GM18951 (cell line): Measurements from ENCODE around the gene PRKCH.

ENCODE experiments used
- POLR2A ChIP-seq: IDR thresholded peaks from 4 replicates; pipeline ENCODE4 v1.6.1; 2011; ENCODE audit warnings: mild to moderate bottlenecking; ENCODE audit not compliant: insufficient read length, insufficient read depth; ENCODE audit errors: extremely low read depth
- in situ Hi-C: fragments of 300-500 bp; cut with MboI; formaldehyde crosslinking; loops from one replicate; pipeline ENCODE4 v1.12.0; 2022; ENCODE audit warnings: low sequenced_read_pairs, mixed read lengths, inconsistent platforms; ENCODE audit not compliant: unreplicated experiment

PRKCH gene

GRCh38 chr14:61560323-61560722 is 238.9 kb downstream of the PRKCH start:
- no peak for TF ChIP-seq POLR2A
- in situ Hi-C loops, result no loop called here

GRCh38 chr14:61561104-61561503 is 239.7 kb downstream of the PRKCH start:
- in situ Hi-C loops, result no loop called here
- TF ChIP-seq POLR2A, result no peak

- no peak for TF ChIP-seq POLR2A
- in situ Hi-C loops, result no loop called here
These were observed 240.4 kb downstream of the PRKCH start for GRCh38 chr14:61561657-61562276.

GRCh38 chr14:61562321-61563161 is 241.2 kb downstream of the PRKCH start:
- TF ChIP-seq POLR2A, result no peak
- in situ Hi-C loops, result no loop called here

GRCh38 chr14:61563162-61563511 is 241.8 kb downstream of the PRKCH start:
- no peak for TF ChIP-seq POLR2A
- in situ Hi-C loops, result no loop called here

GRCh38 chr14:61563880-61564617 is 242.7 kb downstream of the PRKCH start:
- in situ Hi-C loops, result no loop called here
- no peak for TF ChIP-seq POLR2A

- TF ChIP-seq POLR2A, result no peak
- in situ Hi-C loops, result no loop called here
These were observed 243.3 kb downstream of the PRKCH start for GRCh38 chr14:61564618-61565091.

- in situ Hi-C loops, result no loop called here
- no peak for TF ChIP-seq POLR2A
These were observed 243.8 kb downstream of the PRKCH start for GRCh38 chr14:61565181-61565580.

GRCh38 chr14:61565836-61566536 is 244.6 kb downstream of the PRKCH start:
- TF ChIP-seq POLR2A, result no peak
- in situ Hi-C loops, result no loop called here

GRCh38 chr14:61566537-61567225 is 245.3 kb downstream of the PRKCH start:
- in situ Hi-C loops, result no loop called here
- no peak for TF ChIP-seq POLR2A

- in situ Hi-C loops, result no loop called here
- no peak for TF ChIP-seq POLR2A
These were observed 246.6 kb downstream of the PRKCH start for GRCh38 chr14:61567838-61568571.

GRCh38 chr14:61568572-61569011 is 247.2 kb downstream of the PRKCH start:
- peak; percentile 39 for TF ChIP-seq POLR2A
- in situ Hi-C loops, result no loop called here
